Activated T-helper 1 cell treated with anti-CD3 and anti-CD28 coated beads, Interleukin-12 subunit alpha, Interleukin-12 subunit beta, Interleukin-2, Interleukin-4 antibody, amounts not matched to agents 30 ng/mL and 10 ng/mL and 1 ng/mL, durations not matched to agents 14 hours and 24 hours and 36 hours (primary cell): ENCODE results near the gene THRB. TPM values are rescaled to one million over a fixed set of nuclear protein-coding genes. Genes with fewer than 3 reads are reported as not detected.

Source experiments
- DNase-seq: peaks from one replicate; pipeline ENCODE4 v3.0.0; 2021; ENCODE audit warnings: low spot score
- H3K27ac Mint-ChIP-seq: one replicate; pipeline ENCODE4 v1.8.0; 2021; ENCODE audit warnings: mild to moderate bottlenecking, mixed read lengths
- H3K27me3 Mint-ChIP-seq: one replicate; pipeline ENCODE4 v1.8.0; 2022; ENCODE audit warnings: mild to moderate bottlenecking, moderate library complexity, mixed read lengths; ENCODE audit not compliant: insufficient read depth
- H3K36me3 Mint-ChIP-seq: one replicate; pipeline ENCODE4 v1.8.0; 2021; ENCODE audit warnings: low read depth, mixed read lengths
- H3K4me1 Mint-ChIP-seq: one replicate; pipeline ENCODE4 v1.8.0; 2021; ENCODE audit warnings: low read depth, mixed read lengths
- H3K4me3 Mint-ChIP-seq: one replicate; pipeline ENCODE4 v1.8.0; 2021; ENCODE audit warnings: mild to moderate bottlenecking, moderate library complexity, mixed read lengths
- H3K9me3 Mint-ChIP-seq: one replicate; pipeline ENCODE4 v1.8.0; 2021; ENCODE audit warnings: mixed read lengths
- intact Hi-C: fragments of 100-400 bp; cut with micrococcal nuclease; formaldehyde crosslinking; loops from one replicate; pipeline ENCODE4 v1.15.1; 2024
- total RNA-seq: library from RNA; stranded (reverse); gene quantifications from 2 replicates; pipeline ENCODE4 v1.2.3, GENCODE V29; 2022

Gene THRB
- total RNA-seq, 1 donor from 2014 or later = not detected

DNA sequence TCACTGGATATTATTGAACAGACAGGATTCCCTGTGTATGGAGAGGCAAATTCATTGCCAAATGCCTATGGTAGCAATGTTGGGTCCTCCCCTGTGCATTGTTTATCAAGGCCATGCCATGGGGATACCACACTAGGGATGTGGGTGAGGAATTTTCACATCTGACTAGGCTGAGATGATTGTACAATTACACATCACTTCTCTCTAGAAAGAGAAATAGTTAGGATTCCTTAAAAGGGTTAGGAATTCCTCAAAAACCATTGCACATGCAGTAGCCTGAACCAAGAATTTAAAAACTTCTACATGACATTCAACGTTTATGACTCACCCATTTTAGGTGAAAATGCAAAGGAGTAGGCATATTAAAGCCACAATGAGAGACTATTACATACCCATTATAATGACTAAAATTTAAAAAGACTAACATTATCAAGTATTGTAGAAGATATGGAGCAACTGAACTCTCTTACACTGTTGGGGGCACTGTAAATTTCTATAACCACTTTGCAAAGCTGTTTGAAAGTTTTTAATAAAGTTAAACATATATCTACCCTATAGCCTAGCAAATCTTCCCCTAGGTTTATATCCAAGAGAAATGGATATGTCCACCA lies 175.9 kb downstream of the THRB start:
- H3K4me1 Mint-ChIP-seq = no peaks in the 10 kb centered on the region
- intact Hi-C loops = no loop called here
- H3K9me3 Mint-ChIP-seq = no peaks in the 10 kb centered on the region
- no peak overlapping the region for H3K27ac Mint-ChIP-seq
- no peak for DNase-seq
- H3K27me3 Mint-ChIP-seq = no peaks in the 10 kb centered on the region
- H3K36me3 Mint-ChIP-seq = no peaks in the 10 kb centered on the region
- H3K4me3 Mint-ChIP-seq = no peak overlapping the region

DNA sequence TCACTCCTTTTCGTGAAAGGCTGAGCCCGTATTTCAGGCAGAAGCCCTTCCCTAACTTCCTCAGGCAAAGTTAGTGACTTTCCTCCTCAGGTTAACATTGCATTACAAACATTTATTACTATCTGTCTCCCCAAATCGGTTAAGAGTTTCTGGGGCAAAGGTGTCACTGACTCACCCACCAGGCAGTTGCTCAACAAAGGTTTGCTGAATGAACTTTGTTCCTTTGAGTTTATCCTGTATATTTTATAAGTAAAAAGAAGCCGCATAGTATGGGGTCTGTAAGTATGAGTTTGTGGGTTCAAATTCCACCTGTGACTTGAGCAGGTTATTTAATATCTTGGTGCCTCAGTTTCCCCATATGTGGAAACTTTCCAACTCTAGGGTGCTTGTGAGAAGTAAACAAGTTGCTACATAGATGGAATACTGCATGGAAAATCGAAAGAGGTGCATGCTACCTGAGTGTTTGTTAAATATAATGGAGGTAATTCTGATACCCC lies 177.7 kb downstream of the THRB start:
- H3K36me3 Mint-ChIP-seq = no peaks in the 10 kb centered on the region
- intact Hi-C loops = no loop called here
- H3K27me3 Mint-ChIP-seq = no peaks in the 10 kb centered on the region
- H3K4me3 Mint-ChIP-seq = no peak overlapping the region
- DNase-seq = no peak
- no peaks in the 10 kb centered on the region for H3K9me3 Mint-ChIP-seq
- H3K4me1 Mint-ChIP-seq = no peaks in the 10 kb centered on the region
- H3K27ac Mint-ChIP-seq = no peak overlapping the region

DNA sequence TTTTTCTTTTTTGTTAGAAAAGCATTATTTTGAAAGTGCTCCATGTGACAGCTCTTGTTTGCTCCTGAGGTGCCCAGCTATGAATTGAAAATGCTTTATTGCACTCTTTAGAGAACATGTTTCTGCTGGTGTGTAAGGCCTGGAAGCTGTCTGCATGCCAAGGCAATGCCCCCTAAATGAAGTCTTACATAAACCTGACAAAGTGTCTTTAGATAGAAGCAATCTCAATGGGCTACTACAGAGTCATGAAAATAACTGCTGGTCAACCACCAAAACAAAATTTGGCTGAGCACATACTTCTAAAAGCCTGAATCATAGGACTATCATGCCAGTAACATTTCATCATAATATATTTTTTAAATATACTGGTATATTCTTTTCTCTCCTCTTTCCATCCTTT lies 178.7 kb downstream of the THRB start:
- Mint-ChIP-seq H3K4me1 (no peaks in the 10 kb centered on the region), H3K27me3 (no peaks in the 10 kb centered on the region), H3K4me3 (no peak overlapping the region), H3K27ac (no peak overlapping the region), H3K36me3 (no peaks in the 10 kb centered on the region), H3K9me3 (no peaks in the 10 kb centered on the region)
- DNase-seq = no peak
- intact Hi-C loops = no loop called here

DNA sequence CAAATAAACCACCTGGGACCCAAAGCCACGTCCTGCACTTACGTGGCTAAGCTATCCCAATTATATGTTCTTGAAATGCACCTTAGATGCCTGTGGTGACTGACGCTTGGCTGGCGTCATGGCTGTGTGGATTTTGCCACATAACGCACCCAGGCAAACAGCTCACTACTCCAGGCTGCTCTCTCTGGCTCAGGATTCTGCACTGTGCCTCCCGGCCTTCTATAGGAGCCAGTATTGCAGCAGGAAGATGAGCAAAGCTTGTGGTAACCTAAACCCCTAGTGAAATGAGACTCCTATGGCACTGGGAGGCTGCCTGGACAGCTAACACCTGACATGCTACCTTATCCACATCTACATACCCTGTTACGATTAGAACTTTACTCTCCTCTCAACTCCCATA lies 179.3 kb downstream of the THRB start:
- no peak for DNase-seq
- no peaks in the 10 kb centered on the region for H3K9me3 Mint-ChIP-seq
- H3K4me1 Mint-ChIP-seq = no peaks in the 10 kb centered on the region
- no peaks in the 10 kb centered on the region for H3K27me3 Mint-ChIP-seq
- intact Hi-C loops = no loop called here
- H3K27ac Mint-ChIP-seq = no peak overlapping the region
- no peaks in the 10 kb centered on the region for H3K36me3 Mint-ChIP-seq
- no peak overlapping the region for H3K4me3 Mint-ChIP-seq

DNA sequence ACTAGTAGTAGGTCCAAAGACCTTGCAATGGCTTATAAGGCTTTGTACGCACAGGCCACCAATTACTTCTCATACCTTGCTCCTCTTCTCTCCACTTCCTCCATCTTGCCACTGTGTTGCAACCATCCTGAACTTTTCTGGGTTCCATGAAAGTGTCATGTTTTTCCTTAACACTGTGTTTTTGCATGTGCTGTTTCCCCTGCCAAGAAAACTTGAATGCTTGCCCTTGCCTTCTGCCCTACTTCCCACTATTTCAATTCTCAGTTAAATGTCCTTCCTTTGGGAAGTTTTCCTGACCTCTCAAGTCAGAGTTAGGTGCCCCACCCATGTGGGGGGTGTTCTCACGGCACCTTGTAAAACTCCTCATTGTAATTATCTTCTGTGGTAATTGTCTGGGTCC lies 182.8 kb downstream of the THRB start:
- DNase-seq = no peak
- Mint-ChIP-seq H3K4me1 (no peaks in the 10 kb centered on the region), H3K27ac (no peak overlapping the region), H3K9me3 (no peaks in the 10 kb centered on the region), H3K27me3 (no peaks in the 10 kb centered on the region), H3K36me3 (no peaks in the 10 kb centered on the region), H3K4me3 (no peak overlapping the region)
- intact Hi-C loops = no loop called here

DNA sequence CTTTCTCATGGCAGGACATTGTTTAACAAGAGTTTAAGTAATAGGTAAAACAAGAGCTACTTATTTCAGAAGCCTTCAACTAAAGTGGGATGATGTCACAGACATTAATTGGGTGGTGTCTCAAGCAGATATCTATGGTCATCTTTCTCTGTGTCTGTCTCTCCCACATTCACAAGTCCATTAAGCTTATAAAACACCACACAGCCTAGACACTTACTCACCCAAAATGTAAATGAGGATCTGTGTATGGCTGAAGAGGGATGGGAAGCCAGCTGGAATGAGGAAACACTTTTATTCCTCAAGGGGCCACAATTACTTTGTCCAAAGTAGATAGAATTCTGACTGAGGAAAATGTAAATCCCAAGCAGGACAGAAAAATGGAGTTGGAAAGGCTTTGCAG lies 183.8 kb downstream of the THRB start:
- intact Hi-C loops = no loop called here
- no peak for DNase-seq
- Mint-ChIP-seq H3K27ac (no peak overlapping the region), H3K36me3 (no peaks in the 10 kb centered on the region), H3K27me3 (no peaks in the 10 kb centered on the region), H3K4me1 (no peaks in the 10 kb centered on the region), H3K4me3 (no peak overlapping the region), H3K9me3 (no peaks in the 10 kb centered on the region)

DNA sequence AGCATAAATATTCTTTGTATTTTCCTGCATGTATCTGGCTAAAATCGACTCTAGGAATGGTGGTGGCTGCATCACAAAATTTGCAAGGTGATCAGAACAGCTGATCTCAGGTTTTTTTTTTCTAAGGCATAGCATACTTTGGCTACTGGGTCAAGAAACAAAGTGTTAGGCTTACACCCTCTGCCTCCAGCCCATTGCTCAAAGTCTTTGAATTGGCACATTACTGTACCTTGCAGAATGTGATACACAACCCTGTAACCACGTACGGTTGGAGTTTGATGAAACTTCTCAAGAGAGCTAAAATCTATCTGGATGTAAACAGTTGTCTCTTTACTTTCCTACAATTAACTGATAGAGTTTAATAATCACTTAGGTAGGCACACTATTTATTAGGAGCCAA lies 188.1 kb downstream of the THRB start:
- no peaks in the 10 kb centered on the region for H3K9me3 Mint-ChIP-seq

DNA sequence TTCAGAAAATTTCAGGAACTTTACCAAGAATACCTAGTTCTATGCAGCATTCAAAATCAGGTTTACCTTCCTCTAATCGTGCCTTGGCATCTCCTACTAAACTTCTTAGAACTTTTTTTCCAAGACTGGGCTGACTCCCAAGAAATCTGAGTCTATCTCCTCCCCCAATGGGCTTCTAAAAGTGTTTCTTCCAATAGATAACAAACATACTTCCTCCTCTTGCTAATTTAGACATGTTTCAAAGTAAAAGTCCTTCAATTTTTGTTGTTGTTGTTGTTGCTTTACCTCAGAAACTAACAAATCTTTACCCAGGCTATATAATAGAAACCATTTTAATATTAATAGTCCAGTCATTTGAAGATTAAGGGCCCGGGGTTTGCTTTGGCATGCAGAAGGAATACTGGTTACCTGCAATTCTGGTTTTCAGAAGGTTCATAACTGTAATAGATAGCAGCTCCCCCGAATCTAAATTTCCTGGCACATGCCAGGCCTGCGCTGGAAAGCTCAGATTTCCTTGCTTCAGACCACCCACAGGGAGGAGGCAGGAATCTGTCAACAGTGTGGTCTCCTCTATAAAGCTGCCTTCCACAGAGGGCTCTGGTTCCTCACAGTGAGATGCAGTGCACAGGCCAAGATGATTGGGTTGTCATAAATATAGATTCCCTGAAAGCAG lies 188.7 kb downstream of the THRB start:
- intact Hi-C loops = no loop called here
- no peaks in the 10 kb centered on the region for H3K9me3 Mint-ChIP-seq
- H3K27ac Mint-ChIP-seq = no peak overlapping the region
- no peak for DNase-seq
- no peak overlapping the region for H3K4me3 Mint-ChIP-seq
- no peaks in the 10 kb centered on the region for H3K27me3 Mint-ChIP-seq
- H3K36me3 Mint-ChIP-seq = no peaks in the 10 kb centered on the region
- no peaks in the 10 kb centered on the region for H3K4me1 Mint-ChIP-seq

More for the DNA sequence above, 188.1 kb downstream of the THRB start:
- Mint-ChIP-seq H3K4me3 (no peak overlapping the region), H3K36me3 (no peaks in the 10 kb centered on the region), H3K27me3 (no peaks in the 10 kb centered on the region), H3K27ac (no peak overlapping the region), H3K4me1 (no peaks in the 10 kb centered on the region)
- DNase-seq = no peak
- intact Hi-C loops = no loop called here

DNA sequence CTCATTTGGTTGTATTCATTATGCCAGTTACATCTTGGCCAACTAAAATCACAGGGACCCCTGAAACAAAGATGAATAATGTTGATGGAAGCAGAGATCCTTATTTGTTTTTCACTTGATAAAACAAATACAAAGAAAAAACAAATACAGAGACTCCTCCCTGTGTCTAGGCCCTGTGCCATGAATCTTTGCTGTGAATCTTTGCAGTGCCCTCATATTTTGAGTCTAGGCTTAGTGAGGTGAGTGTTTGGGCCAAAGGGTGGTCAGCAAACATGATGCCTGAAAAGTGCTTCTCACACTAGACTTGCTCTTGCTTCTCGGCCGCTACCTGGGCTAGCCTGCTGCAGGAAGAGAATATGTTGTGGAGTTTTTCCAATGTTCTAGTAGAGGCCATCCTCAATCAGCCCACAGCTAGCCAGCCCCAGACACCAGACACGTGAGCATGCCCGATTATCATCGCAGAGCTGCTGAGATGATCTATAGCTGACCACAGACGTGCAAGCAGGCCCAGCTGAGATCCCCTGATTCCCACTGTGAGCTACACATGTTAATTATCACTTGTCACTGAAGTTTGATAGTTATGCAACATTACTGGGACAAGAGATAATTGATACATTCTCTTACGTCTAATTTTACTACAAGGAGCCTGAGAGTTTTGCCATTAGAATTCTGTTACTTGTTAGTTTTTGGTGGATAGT lies 191.4 kb downstream of the THRB start:
- Mint-ChIP-seq H3K9me3 (no peaks in the 10 kb centered on the region), H3K27me3 (no peaks in the 10 kb centered on the region), H3K4me3 (no peak overlapping the region), H3K27ac (no peak overlapping the region), H3K4me1 (no peaks in the 10 kb centered on the region), H3K36me3 (no peaks in the 10 kb centered on the region)
- intact Hi-C loops = no loop called here
- DNase-seq = no peak

DNA sequence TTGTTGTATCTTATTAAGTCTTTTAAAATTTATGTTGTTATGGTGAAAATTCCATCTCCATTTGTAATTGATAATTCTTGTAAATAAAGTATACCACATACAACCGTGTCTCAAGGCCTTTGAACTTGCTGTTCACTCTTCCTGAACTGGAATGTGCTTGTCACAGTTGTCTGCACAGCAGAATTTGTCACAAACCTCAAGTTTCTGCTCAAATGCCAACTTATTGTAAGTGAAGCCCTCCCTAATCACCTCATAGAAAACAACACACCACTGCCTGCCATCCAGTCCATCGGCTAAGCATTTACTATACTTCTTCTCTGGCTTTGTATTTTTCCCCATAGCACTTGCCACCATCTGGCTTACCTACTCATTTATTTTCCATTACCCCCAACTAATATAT lies 192.3 kb downstream of the THRB start:
- Mint-ChIP-seq H3K27ac (no peak overlapping the region), H3K36me3 (no peaks in the 10 kb centered on the region), H3K4me3 (no peak overlapping the region), H3K27me3 (no peaks in the 10 kb centered on the region), H3K9me3 (no peaks in the 10 kb centered on the region), H3K4me1 (no peaks in the 10 kb centered on the region)
- DNase-seq = no peak
- intact Hi-C loops = no loop called here

DNA sequence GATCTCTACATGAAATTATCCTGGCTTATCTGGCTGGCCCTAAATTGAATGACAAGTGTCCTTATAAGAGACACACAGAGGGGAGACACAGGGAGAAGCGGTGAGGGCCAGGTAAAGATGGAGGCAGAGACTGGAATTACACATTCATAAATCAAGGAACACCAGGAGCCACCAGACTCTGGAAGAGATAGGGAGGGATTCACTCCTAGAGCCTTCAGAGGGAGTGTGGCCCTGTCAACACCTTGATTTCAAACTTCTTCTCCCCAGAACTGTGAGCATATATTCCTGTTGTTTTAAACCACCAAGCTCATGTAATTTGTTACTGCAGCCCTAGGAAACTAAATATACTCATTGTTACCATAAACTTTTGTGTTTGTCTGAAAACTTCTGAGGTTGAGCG lies 193.7 kb downstream of the THRB start:
- Mint-ChIP-seq H3K4me3 (no peak overlapping the region), H3K36me3 (no peaks in the 10 kb centered on the region), H3K27ac (no peak overlapping the region), H3K4me1 (no peaks in the 10 kb centered on the region), H3K27me3 (no peaks in the 10 kb centered on the region), H3K9me3 (no peaks in the 10 kb centered on the region)
- intact Hi-C loops = no loop called here
- DNase-seq = no peak

DNA sequence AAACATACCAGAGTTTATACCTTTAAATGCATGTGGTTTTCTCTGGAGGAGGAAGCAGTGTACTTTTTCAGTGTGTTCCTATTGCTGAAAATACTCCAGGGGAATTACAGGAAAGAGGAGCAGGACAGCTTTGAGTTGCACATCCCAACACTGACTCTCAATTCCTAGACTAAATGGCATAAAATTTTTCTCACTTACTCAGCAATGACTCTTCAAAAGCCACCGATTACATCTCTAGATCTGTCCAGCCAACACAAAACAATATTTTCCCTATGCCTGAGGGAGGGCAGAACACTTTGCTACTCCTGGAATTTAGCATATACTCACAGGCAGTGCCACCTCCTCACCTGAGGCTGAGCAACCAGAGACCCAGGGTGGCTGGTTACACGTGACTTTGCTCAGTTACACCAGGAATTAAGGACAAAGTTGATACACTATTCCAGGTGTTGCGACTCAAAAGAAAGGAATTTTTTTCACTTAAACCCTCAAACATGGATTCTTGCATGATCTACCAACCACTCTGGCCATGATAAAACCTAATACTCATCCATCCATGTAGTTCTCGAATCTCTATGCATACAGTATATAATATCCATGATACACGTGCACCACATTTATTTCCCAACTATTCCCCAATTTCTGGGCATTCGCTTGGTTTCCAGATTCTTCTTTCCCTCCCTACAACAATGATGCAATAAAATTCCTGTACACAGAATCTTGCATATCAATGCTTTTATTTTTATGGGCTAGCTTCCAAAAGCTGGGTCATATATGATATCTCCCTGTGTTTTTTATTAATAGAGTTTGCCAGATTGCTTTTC lies 194.6 kb downstream of the THRB start:
- no peak overlapping the region for H3K27ac Mint-ChIP-seq
- H3K36me3 Mint-ChIP-seq = no peaks in the 10 kb centered on the region
- intact Hi-C loops = no loop called here
- H3K4me1 Mint-ChIP-seq = no peaks in the 10 kb centered on the region
- no peak for DNase-seq
- H3K27me3 Mint-ChIP-seq = no peaks in the 10 kb centered on the region
- no peak overlapping the region for H3K4me3 Mint-ChIP-seq
- no peaks in the 10 kb centered on the region for H3K9me3 Mint-ChIP-seq
